ENCODE results near the gene PCBD1.

DNA sequence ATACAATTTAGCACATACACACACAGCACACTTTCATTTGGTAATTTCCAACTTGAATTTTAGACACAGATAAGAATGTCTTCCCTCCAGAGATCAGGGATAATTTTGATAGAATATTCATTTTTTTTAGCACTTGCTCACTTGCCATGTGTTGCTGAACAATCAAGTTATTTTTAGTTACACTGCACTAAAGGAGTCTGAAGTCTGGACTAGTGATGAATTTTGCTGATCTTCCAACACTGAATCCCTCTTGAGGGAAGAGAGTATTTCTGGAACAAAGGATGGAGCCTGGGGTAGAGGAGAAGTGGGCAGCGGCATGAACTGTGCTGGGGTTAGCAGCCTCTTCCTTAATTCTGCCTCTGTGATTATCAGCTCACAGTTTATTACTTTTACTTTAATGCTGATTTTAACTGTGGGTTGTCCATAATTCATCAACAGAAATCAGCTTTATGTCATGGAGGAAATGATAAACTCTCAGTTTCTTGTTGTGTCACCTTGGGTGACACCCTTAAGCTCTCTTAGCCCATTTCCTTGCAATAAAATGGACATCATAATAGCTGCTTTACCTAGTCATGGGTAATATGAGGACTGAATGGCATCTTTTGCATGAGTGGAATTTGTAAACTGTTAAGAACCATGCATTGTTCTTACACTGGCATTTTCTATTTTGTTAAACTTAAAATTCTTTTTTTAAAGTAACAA, 40.6 kb downstream of the PCBD1 start:
- TF ChIP-seq, protein P1, sequence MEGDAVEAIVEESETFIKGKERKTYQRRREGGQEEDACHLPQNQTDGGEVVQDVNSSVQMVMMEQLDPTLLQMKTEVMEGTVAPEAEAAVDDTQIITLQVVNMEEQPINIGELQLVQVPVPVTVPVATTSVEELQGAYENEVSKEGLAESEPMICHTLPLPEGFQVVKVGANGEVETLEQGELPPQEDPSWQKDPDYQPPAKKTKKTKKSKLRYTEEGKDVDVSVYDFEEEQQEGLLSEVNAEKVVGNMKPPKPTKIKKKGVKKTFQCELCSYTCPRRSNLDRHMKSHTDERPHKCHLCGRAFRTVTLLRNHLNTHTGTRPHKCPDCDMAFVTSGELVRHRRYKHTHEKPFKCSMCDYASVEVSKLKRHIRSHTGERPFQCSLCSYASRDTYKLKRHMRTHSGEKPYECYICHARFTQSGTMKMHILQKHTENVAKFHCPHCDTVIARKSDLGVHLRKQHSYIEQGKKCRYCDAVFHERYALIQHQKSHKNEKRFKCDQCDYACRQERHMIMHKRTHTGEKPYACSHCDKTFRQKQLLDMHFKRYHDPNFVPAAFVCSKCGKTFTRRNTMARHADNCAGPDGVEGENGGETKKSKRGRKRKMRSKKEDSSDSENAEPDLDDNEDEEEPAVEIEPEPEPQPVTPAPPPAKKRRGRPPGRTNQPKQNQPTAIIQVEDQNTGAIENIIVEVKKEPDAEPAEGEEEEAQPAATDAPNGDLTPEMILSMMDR (IDR thresholded peaks at IDR 0.05): no peak
- no peak for TF ChIP-seq POLR2AphosphoS5 (IDR thresholded peaks at IDR 0.05; ENCODE audit: insufficient read depth in 1 of 2, low read depth in 1 of 2)
- TF ChIP-seq POLR2A (IDR thresholded peaks at IDR 0.05): no peak

Data from vagina (tissue), 2 donors.